Measurements from ENCODE around the gene BRCA2.

BRCA2 gene, protein sequence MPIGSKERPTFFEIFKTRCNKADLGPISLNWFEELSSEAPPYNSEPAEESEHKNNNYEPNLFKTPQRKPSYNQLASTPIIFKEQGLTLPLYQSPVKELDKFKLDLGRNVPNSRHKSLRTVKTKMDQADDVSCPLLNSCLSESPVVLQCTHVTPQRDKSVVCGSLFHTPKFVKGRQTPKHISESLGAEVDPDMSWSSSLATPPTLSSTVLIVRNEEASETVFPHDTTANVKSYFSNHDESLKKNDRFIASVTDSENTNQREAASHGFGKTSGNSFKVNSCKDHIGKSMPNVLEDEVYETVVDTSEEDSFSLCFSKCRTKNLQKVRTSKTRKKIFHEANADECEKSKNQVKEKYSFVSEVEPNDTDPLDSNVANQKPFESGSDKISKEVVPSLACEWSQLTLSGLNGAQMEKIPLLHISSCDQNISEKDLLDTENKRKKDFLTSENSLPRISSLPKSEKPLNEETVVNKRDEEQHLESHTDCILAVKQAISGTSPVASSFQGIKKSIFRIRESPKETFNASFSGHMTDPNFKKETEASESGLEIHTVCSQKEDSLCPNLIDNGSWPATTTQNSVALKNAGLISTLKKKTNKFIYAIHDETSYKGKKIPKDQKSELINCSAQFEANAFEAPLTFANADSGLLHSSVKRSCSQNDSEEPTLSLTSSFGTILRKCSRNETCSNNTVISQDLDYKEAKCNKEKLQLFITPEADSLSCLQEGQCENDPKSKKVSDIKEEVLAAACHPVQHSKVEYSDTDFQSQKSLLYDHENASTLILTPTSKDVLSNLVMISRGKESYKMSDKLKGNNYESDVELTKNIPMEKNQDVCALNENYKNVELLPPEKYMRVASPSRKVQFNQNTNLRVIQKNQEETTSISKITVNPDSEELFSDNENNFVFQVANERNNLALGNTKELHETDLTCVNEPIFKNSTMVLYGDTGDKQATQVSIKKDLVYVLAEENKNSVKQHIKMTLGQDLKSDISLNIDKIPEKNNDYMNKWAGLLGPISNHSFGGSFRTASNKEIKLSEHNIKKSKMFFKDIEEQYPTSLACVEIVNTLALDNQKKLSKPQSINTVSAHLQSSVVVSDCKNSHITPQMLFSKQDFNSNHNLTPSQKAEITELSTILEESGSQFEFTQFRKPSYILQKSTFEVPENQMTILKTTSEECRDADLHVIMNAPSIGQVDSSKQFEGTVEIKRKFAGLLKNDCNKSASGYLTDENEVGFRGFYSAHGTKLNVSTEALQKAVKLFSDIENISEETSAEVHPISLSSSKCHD (N-terminal part only)

GRCh38 chr13:32315238-32316027 lies at the start of gene BRCA2, which contains the start of gene ZAR1L:
TSS of gene BRCA2 (plus strand) at chr13:32315508. CDS start at chr13:32316461, 953 bp downstream.
TSS of gene ZAR1L (minus strand) at chr13:32315363. CDS start at chr13:32311925, 3,438 bp downstream.
- peak; percentile 75 for DNase-seq (ENCODE audit: low read depth)

GRCh38 chr13:32265726-32266125 lies 49.6 kb upstream of the BRCA2 start:
- no peak for DNase-seq (ENCODE audit: low read depth)

- no peak for DNase-seq (ENCODE audit: low read depth)
These were observed 49.2 kb upstream of the BRCA2 start for GRCh38 chr13:32266130-32266529.

DNA sequence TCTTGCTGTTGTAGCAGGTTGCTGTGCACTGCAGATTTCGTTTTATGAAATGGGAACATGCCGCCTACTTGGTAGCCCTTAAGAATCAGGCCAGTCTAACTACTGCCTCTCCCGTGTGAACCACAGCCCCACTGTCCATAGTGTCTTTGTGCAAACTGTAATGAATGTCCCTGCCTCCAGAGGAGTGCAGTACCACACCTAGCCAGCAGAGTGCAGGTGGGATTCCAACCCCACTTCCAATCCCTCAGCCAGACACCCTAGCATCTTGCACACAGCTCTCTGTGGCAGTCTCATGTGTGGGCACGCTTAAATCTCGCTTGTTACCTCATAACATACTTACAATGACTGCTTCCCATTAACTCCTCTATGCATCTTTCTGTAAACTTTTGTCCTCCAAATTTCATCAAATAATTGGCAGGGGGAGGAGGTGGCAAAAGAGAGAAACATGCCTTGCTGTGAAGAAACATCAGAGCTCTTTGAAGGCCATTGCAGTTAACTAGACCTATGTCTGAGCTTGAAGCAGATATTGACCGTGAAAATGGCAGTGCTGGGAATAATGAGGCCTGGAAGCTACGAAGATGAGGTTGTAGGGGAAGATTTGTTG lies 47.4 kb upstream of the BRCA2 start:
- DNase-seq (ENCODE audit: low read depth), result no peak

GRCh38 chr13:32272021-32272683 lies 43.2 kb upstream of the BRCA2 start:
- no peak for DNase-seq (ENCODE audit: low read depth)

DNA sequence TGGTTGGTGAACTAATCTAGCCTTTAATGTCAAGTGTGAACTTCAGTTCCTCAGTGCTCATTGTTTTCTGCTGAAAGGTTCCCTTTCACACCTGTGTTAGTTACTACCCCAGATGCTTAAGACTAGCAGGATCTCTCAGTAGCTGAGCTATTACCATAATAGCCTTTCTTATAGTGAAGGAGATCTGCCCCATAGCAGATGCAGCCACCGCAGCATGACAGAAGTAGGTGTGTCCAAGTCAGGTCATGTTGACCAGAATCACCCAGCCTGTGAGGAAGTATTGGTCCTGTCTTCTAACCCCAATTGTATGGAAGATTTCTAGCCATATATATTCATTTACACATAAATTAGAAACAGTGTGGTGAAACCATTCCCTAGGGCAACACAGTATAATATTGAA lies 37.5 kb upstream of the BRCA2 start:
- DNase-seq (ENCODE audit: low read depth), result no peak

DNA sequence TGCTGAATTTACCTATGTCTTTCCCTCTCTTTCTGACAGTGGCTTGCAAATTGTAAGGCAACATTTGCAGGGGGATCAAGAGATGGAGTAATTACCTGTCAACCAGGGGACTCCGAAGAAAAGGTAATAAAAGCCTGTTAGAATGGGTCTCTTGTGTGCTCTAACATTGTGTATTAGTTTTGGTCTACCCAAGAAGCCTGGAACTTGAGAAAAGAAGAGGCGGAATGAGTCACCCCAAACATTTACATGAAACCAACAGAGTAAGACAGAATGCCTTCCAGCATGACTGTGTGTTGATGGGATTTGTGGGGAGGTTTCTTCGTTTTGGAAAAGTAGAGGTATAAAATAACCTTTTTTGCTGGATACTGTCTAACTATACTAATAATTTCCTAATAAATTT lies 36.9 kb upstream of the BRCA2 start:
- DNase-seq (ENCODE audit: low read depth), result no peak

DNA sequence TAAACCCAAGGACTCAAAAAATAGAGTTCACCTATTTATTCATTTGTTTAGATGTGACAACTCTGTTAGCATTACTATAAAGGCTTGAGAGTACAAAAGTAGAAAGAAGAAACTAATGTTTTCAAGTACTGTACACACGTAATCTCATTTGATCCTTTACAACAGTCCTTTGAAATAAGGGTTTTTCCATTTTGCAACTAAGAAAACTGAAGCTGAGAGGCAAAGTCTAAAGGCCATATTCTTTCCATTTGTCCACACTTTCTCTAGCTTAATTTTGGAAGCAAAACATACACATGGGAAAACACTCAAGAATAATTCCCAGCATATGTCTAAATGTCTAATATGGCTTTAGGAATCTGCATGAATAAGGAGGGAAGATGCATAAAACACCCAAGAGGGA lies 34.2 kb upstream of the BRCA2 start:
- DNase-seq (ENCODE audit: low read depth), result no peak

DNA sequence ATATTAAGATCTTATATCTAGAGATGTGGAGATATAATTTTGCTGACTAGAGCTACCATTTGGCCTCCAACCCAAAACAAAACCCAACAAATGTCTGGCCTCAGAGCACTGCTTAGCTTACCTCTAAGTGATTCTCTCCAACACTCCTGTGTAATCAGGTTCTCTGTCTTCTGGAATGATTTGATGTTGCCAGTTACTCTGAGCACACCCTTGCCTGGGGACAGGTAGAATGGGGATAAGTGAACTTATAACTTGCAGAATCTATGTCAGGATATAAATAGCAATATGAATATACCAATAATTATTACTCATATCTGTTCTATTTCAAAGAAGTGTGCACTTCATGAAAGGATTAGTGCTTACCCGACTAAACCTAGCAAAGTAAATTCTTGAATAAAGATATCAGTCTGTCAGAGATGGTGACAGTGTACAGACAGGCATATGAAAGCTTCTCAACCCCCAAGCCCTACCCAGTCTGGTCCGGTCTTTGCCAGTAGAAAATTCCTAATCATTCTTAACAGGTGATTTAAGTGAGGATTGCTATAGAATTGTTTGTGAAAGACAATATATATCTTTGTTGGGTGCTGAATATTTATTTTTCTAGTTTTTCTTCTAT lies 33.1 kb upstream of the BRCA2 start:
- DNase-seq (ENCODE audit: low read depth), result no peak

GRCh38 chr13:32284927-32285632 lies 30.2 kb upstream of the BRCA2 start:
- no peak for DNase-seq (ENCODE audit: low read depth)

DNA sequence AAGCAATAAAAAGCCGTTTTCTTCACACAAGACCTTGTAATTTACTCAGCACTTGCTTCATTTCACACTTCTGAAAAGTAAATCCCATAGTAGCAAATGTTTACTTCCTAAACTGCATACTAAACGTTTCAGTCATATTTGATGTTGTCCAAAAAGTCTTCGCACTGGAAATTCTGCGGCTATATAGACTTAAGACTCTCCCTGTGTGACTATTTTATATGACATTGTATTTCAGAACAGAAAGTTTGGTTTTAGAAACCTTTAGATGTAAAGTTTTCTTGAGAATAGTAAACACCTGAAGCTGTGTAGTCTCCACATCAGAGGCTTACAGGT lies 29.7 kb upstream of the BRCA2 start:
- no peak for DNase-seq (ENCODE audit: low read depth)

DNA sequence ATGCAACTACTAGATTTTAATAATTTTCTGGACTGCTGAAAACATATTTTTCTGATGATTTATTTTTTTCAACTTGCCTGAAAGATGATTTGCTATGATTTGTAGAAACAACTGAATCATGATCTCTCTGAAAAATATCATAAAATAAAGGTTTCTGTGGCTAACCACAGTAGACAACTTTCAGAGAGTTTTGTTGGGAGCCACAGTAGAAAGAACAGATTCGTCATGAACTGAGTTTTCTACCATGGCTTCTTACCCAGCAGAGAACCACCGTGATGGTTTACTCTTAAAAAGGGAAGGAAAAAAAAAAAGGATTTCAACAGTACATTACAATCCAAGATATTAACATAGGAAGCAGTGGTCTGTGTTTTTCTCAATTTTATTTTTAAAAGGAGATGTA lies 18.1 kb upstream of the BRCA2 start:
- no peak for DNase-seq (ENCODE audit: low read depth)

- DNase-seq (ENCODE audit: low read depth), result no peak
These were observed 16.6 kb upstream of the BRCA2 start for GRCh38 chr13:32298695-32299094.

DNA sequence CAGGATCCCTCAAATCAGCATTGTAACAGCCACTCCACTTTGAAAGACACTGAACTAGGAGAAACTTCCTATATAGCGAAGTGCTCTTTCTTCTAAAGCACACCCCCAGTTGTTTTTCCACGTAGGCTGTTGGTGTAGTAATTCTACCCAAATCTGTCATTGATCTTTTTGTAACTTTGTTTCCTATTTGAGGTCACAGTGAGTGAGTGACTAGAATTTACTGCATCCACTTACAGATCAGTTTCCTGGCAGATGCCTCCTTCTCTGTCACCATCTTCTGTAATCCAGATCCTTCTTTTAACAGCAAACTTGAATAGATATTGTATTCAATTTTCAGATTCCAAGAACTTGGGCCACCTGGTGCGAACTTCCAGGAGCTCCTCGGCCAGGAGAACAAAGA lies 15.4 kb upstream of the BRCA2 start:
- no peak for DNase-seq (ENCODE audit: low read depth)

DNA sequence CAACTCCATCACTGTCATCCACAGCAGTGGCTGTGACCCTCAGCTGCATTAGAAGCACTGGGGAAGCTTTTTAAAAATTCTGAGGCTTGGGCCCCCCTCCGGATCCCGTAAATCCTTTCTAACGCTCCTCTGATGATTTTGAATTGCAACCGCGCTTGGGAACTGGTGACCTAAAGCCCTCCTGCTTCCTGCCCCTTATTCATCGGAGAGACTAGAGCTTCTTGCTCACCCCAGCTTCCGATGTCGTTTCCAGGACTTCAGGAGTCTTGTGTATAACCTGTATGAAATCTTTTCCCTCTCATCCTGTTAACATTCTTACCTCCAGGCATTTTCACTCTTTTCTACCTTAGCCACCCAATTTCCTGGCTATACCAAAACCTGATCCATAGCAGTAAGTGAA lies 14.9 kb upstream of the BRCA2 start:
- DNase-seq (ENCODE audit: low read depth), result no peak

DNA sequence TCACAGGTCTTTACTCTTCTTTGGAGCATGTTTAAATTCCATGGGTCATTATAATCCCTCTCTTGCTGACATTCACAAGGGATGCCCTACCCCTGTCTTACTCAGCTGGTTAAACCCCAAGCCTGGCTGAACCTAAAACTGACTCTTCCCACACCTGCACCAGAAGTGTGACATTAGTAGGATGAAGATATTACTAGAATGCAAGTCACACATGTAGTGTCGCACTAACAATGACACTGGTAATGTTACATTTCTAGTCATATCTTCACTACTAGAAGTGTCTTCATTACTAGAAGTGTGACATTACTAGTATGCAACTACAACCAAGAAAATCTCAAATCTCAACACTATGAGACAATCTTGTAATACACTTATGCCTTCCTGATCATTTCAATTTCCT lies 14.4 kb upstream of the BRCA2 start:
- no peak for DNase-seq (ENCODE audit: low read depth)

GRCh38 chr13:32302461-32302860 lies 12.8 kb upstream of the BRCA2 start:
- no peak for DNase-seq (ENCODE audit: low read depth)

GRCh38 chr13:32305646-32306045 lies 9.7 kb upstream of the BRCA2 start:
- no peak for DNase-seq (ENCODE audit: low read depth)

DNA sequence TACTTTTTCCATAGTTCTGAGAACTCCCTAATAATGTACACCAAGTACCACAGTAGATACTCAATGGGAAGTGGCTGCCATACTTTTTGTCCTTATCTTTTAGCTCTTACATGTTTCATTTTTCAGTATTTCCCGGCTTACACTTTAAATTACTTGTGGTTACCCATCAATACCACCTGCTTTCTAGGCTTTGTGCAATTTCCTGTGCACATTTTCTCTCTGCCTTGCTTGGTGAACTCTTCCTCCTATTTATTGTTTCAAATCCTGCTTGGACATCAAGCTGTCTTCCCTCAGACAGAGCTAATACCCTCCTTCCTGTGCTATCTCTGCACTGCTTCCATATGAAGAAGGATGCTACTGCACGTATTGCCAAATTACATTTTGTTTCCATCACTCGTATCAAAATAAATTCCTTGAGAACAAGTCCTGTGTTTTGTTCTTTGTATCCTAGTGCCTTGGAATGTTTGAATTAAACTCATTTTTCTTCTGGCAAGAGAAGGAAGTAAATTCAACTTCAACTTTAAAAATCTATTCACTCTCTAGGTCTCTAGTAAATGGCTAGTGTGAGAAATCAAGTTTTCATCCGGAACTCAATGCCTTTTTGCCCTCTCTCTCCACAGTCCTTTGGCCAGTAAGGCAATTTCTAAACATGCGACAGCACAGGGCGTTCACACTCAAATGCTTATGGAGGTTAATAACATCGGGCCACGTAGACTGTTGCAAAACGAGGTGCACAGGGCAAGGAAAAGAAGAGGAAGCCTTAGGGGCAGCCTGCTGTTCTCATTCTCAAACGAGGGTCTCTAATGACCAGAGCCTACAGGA lies 5.8 kb upstream of the BRCA2 start:
- DNase-seq (ENCODE audit: low read depth), result no peak

All from stimulated activated CD8-positive, alpha-beta memory T cell treated with anti-CD3 and anti-CD28 coated beads, Interleukin-12 subunit alpha, Interleukin-12 subunit beta, amount 100 ng/mL, for 4 hours (primary cell).